Chondrocyte (in vitro differentiated cells): ENCODE measurements around the gene PGC. TPM values are rescaled to one million over a fixed set of nuclear protein-coding genes. Genes with fewer than 3 reads are reported as not detected.
A peak's percentile ranks its signal among the peaks of the same experiment; 100 is the strongest.

Experiments
- DNase-seq: peaks from one replicate; pipeline ENCODE4 v3.0.0; 2021; ENCODE audit warnings: mixed read lengths, low spot score
- H3K27ac Mint-ChIP-seq: one replicate; pipeline ENCODE4 v1.8.0; 2021; ENCODE audit warnings: mild to moderate bottlenecking, moderate library complexity, mixed read lengths; ENCODE audit not compliant: unreplicated experiment
- H3K27me3 Mint-ChIP-seq: 2 replicates; pipeline ENCODE4 v1.8.0; 2021; ENCODE audit warnings: low read depth, mixed read lengths
- H3K36me3 Mint-ChIP-seq: 2 replicates; pipeline ENCODE4 v1.8.0; 2021; ENCODE audit warnings: low read depth, mixed read lengths
- H3K4me1 Mint-ChIP-seq: 2 replicates; pipeline ENCODE4 v1.8.0; 2021; ENCODE audit warnings: low read depth, mild to moderate bottlenecking, mixed read lengths
- H3K4me3 Mint-ChIP-seq: one replicate; pipeline ENCODE4 v1.8.0; 2021; ENCODE audit warnings: mild to moderate bottlenecking, moderate library complexity, mixed read lengths; ENCODE audit not compliant: unreplicated experiment
- H3K9me3 Mint-ChIP-seq: 2 replicates; pipeline ENCODE4 v1.8.0; 2021; ENCODE audit warnings: low read depth, mixed read lengths
- CTCF ChIP-seq: fragments of 200-600 bp; sonication (generic); IDR thresholded peaks from 2 replicates; pipeline ENCODE4 v1.5.0; 2021; ENCODE audit warnings: antibody characterized with exemption, mild to moderate bottlenecking, moderate library complexity
- total RNA-seq: library from RNA; stranded (reverse); gene quantifications from 3 replicates; pipeline ENCODE4 v1.2.1, GENCODE V29; 2021

The PGC gene
- total RNA-seq, 1 donor from 2014 or later = not detected

GRCh38 chr6:41709375-41709774 is 37.8 kb downstream of the PGC start:
- Mint-ChIP-seq H3K4me1 (peaks cover 52% of the 10 kb centered on the region), H3K27ac (no peak overlapping the region), H3K9me3 (no peaks in the 10 kb centered on the region), H3K27me3 (no peaks in the 10 kb centered on the region), H3K4me3 (no peak overlapping the region), H3K36me3 (no peaks in the 10 kb centered on the region)
- no peak for DNase-seq
- TF ChIP-seq CTCF = no peak

- H3K9me3 Mint-ChIP-seq = no peaks in the 10 kb centered on the region
- no peaks in the 10 kb centered on the region for H3K36me3 Mint-ChIP-seq
- no peak overlapping the region for H3K4me3 Mint-ChIP-seq
- peaks cover 47% of the 10 kb centered on the region for H3K4me1 Mint-ChIP-seq
- no peak for TF ChIP-seq CTCF
- H3K27me3 Mint-ChIP-seq = no peaks in the 10 kb centered on the region
- H3K27ac Mint-ChIP-seq = no peak overlapping the region
- no peak for DNase-seq
These were observed 38.3 kb downstream of the PGC start for GRCh38 chr6:41708856-41709255.

- Mint-ChIP-seq H3K4me3 (no peak overlapping the region), H3K27me3 (no peaks in the 10 kb centered on the region), H3K9me3 (no peaks in the 10 kb centered on the region), H3K4me1 (peaks cover 35% of the 10 kb centered on the region), H3K27ac (peak overlapping the region; percentile 51), H3K36me3 (no peaks in the 10 kb centered on the region)
- no peak for TF ChIP-seq CTCF
- no peak for DNase-seq
These were observed 39.5 kb downstream of the PGC start for GRCh38 chr6:41707565-41708200.

GRCh38 chr6:41706876-41707564 is 40.2 kb downstream of the PGC start:
- TF ChIP-seq CTCF = no peak
- no peaks in the 10 kb centered on the region for H3K36me3 Mint-ChIP-seq
- peak overlapping the region; percentile 26 for H3K4me3 Mint-ChIP-seq
- H3K9me3 Mint-ChIP-seq = no peaks in the 10 kb centered on the region
- H3K27me3 Mint-ChIP-seq = no peaks in the 10 kb centered on the region
- no peak for DNase-seq
- peak overlapping the region; percentile 81 for H3K27ac Mint-ChIP-seq
- peaks cover 30% of the 10 kb centered on the region for H3K4me1 Mint-ChIP-seq

GRCh38 chr6:41705996-41706835 is 41.0 kb downstream of the PGC start:
- no peaks in the 10 kb centered on the region for H3K9me3 Mint-ChIP-seq
- H3K4me1 Mint-ChIP-seq = peaks cover 32% of the 10 kb centered on the region
- DNase-seq = no peak
- no peak overlapping the region for H3K4me3 Mint-ChIP-seq
- TF ChIP-seq CTCF = peak; percentile 83
- no peaks in the 10 kb centered on the region for H3K27me3 Mint-ChIP-seq
- peak overlapping the region; percentile 81 for H3K27ac Mint-ChIP-seq
- H3K36me3 Mint-ChIP-seq = no peaks in the 10 kb centered on the region
